ENCODE results near the gene MYADML2. TPM values are rescaled to one million over a fixed set of nuclear protein-coding genes. Genes with fewer than 3 reads are reported as not detected.
A peak's percentile ranks its signal among the peaks of the same experiment; 100 is the strongest.

MYADML2 gene
- total RNA-seq, 2 experiments from 2014 or later = not detected

DNA sequence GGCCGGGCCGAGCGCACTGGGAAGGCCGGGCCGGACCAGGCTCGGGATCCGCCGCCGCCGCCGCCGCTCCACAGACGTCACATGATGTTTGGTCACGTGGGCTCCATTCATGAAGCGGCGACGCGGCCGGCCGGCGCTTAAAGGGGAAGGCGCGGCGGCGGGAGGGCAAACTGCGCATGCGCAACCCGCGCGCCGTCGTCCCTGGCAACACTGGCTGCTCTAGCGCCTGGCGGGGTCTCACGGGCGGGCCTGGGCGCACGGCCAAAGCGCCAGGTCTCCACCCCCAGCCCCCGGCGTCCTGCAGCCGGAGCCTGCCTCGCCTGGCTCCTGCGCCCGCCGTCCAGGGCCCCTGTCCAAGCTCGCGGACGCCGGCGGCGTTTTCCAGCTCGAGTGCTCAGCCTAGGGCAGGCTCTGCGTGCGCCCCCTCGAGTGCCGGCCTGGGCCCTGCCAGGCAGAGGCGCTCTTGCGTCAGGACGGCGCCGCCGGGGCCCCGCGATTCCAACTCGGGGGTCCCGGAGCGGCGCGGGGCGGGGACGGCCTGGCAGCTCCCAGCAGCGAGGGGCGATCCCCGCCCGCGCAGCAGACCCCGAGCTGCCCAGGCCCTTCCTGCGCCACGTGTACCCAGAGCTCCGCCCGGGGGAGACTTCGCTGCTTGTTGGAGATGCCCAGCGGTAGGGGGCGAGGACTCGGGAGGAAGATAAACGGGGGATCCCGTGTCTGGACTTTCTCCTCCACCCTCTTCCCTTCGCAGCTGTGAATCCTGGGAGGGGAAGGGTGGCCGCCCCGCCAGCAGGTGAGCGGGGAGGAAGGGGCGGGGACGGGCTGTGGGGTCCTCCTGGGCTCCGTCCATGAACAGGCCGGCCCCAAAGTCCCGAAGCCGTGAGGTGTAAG lies 19.1 kb downstream of the MYADML2 start, which contains the start of gene MAFG:
Gene MAFG (minus strand): TSS at position 83 of the 891 bp plus-strand sequence. CDS start 4,550 bp downstream, outside the sequence.
- peak; percentile 74 for ATAC-seq
- peak; percentile 65 for TF ChIP-seq CTCF (IDR thresholded peaks at IDR 0.05)
- intact Hi-C loops (cut with micrococcal nuclease) = no loop called here
- ChIA-PET POLR2A (interaction anchor here (0.8 to 4.1 kb wide), 17 partner anchors 8 to 225 kb away, joined by 3 to 20 read pairs (median 3); partner anchors contain the start of genes ALYREF, ANAPC11, ARHGDIA and ASPSCR1), CTCF (interaction anchor here (0.9 to 5.1 kb wide), 12 partner anchors 9 to 102 kb away, joined by 3 to 23 read pairs (median 4); partner anchors contain the start of genes CENPX and PYCR1)
- H3K36me3 Mint-ChIP-seq (ENCODE audit: low read depth) = peaks cover 6% of the 10 kb centered on the region
- no peaks in the 10 kb centered on the region for H3K9me3 Mint-ChIP-seq
- H3K27ac Mint-ChIP-seq = peak within 1 kb of the TSS; percentile 79
- DNase-seq = peak; percentile 93
- H3K4me3 Mint-ChIP-seq = peak within 1 kb of the TSS; percentile 80
- peaks cover 34% of the 10 kb centered on the region for H3K4me1 Mint-ChIP-seq (ENCODE audit: low read depth)
- peaks cover 5% of the 10 kb centered on the region for H3K27me3 Mint-ChIP-seq

DNA sequence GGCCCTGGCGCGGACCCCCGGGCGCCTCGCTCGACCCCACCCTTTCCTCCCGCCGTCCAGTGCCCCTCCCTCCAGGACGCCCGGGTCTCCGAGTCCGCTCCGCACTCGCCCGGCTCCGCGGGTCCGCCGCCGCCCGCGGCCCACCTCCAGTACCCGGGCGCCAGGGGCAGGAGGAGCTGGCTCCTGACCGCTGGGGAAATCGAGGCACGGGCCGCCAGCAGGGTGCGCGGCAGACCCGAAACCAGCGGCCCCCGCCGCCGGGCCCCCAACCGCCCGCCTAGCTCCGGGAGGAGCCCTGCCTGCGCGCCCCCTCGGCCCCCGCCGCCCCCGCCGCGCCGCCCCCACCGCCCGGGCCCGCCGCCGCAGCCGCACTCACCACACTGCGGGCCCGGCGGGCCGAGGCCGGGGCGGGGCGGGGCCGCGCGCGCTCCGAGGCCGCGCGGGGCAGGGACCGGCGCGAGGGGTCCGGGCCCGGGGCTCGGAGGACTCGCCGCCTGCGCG lies 19.8 kb downstream of the MYADML2 start:
- H3K27me3 Mint-ChIP-seq = peaks cover 5% of the 10 kb centered on the region
- no peak overlapping the region for H3K27ac Mint-ChIP-seq
- CTCF ChIA-PET = interaction anchor here (0.9 to 5.1 kb wide), 10 partner anchors 10 to 103 kb away, joined by 3 to 23 read pairs (median 4); partner anchors contain the start of genes CENPX, PYCR1 and SIRT7

DNA sequence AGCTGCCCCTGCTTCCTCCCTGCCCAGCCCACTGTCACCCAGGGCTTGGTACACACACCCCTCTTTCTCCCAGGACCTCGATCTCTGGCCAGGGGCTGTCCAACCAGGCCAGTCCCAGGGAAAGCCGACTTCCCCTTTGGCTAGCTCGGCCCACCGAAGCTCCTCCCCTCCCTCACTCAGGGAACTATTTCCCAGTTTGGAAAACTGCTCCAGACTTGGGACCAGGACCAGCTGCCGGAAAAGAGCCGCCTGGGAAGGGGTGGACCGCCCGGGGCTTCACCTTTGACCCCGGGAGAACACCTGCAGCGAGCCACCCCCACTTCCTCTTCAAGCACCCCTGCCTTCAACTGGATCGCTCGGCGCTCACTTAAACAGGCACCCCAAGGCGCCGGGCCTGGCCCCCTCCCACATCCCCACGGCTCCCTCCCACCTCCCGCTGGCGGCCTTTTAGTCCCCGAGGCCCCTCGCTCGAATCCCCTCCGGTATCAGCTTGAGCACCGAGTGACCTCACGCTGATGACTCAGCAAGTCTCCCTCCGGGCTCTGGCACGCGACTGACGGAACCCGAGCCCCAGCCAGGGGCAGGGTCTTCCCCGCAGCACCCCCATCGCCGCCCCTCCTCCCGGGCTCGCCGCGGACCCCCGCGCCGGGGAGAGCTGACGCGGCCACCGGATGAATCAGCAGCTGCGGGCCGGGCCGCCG lies 20.4 kb downstream of the MYADML2 start:
- peak; percentile 15 for ATAC-seq
- POLR2A ChIA-PET = interaction anchor here (0.9 to 4.1 kb wide), 13 partner anchors 10 to 223 kb away, joined by 3 to 20 read pairs (median 3); partner anchors contain the start of genes ASPSCR1, DUS1L, FASN and MRPL12
- H3K9me3 Mint-ChIP-seq = no peaks in the 10 kb centered on the region

More for the DNA sequence above, 19.8 kb downstream of the MYADML2 start:
- peak; percentile 1 for ATAC-seq
- POLR2A ChIA-PET = interaction anchor here (0.8 to 4.1 kb wide), 13 partner anchors 9 to 224 kb away, joined by 3 to 20 read pairs (median 4); partner anchors contain the start of genes ALYREF, ANAPC11, ARHGDIA and ASPSCR1
- peaks cover 2% of the 10 kb centered on the region for H3K36me3 Mint-ChIP-seq (ENCODE audit: low read depth)
- H3K4me1 Mint-ChIP-seq (ENCODE audit: low read depth) = peaks cover 30% of the 10 kb centered on the region
- TF ChIP-seq CTCF (IDR thresholded peaks at IDR 0.05) = no peak
- H3K9me3 Mint-ChIP-seq = no peaks in the 10 kb centered on the region
- intact Hi-C loops (cut with micrococcal nuclease) = no loop called here
- H3K4me3 Mint-ChIP-seq = peak overlapping the region; percentile 74
- no peak for DNase-seq

More for the DNA sequence above, 20.4 kb downstream of the MYADML2 start:
- TF ChIP-seq CTCF (IDR thresholded peaks at IDR 0.05) = no peak
- DNase-seq = peak; percentile 76
- no peaks in the 10 kb centered on the region for H3K36me3 Mint-ChIP-seq (ENCODE audit: low read depth)
- intact Hi-C loops (cut with micrococcal nuclease) = no loop called here
- peak overlapping the region; percentile 80 for H3K4me3 Mint-ChIP-seq
- CTCF ChIA-PET = interaction anchor here (1.1 to 5.1 kb wide), 5 partner anchors 9 to 104 kb away, joined by 3 to 23 read pairs (median 5); partner anchors contain the start of genes CENPX and SIRT7
- peaks cover 27% of the 10 kb centered on the region for H3K4me1 Mint-ChIP-seq (ENCODE audit: low read depth)
- H3K27ac Mint-ChIP-seq = peak overlapping the region; percentile 79
- peaks cover 5% of the 10 kb centered on the region for H3K27me3 Mint-ChIP-seq

Measured in activated CD8-positive, alpha-beta T cell treated with anti-CD3 and anti-CD28 coated beads for 36 hours (primary cell).